Measurements from ENCODE around the gene DUSP1.

DUSP1 gene

GRCh38 chr5:172762214-172763119 lies 8.5 kb downstream of the DUSP1 start:
- no peak for TF ChIP-seq CTCF (IDR thresholded peaks at IDR 0.05; ENCODE audit: extremely low read depth, missing control alignments)
- DNase-seq (ENCODE audit: low spot score) = no peak

- TF ChIP-seq CTCF (IDR thresholded peaks at IDR 0.05; ENCODE audit: extremely low read depth, missing control alignments) = no peak
- DNase-seq (ENCODE audit: low spot score) = no peak
Observed at GRCh38 chr5:172760959-172761358, 10.0 kb downstream of the DUSP1 start.

- no peak for TF ChIP-seq CTCF (IDR thresholded peaks at IDR 0.05; ENCODE audit: extremely low read depth, missing control alignments)
- no peak for DNase-seq (ENCODE audit: low spot score)
Observed at GRCh38 chr5:172760136-172760535, 10.9 kb downstream of the DUSP1 start.

GRCh38 chr5:172758834-172759149 lies 12.2 kb downstream of the DUSP1 start:
- DNase-seq (ENCODE audit: low spot score) = no peak
- TF ChIP-seq CTCF (IDR thresholded peaks at IDR 0.05; ENCODE audit: extremely low read depth, missing control alignments) = no peak

- no peak for TF ChIP-seq CTCF (IDR thresholded peaks at IDR 0.05; ENCODE audit: extremely low read depth, missing control alignments)
- no peak for DNase-seq (ENCODE audit: low spot score)
Observed at GRCh38 chr5:172758077-172758833, 12.7 kb downstream of the DUSP1 start.

GRCh38 chr5:172757394-172758010 lies 13.5 kb downstream of the DUSP1 start:
- DNase-seq (ENCODE audit: low spot score) = no peak
- no peak for TF ChIP-seq CTCF (IDR thresholded peaks at IDR 0.05; ENCODE audit: extremely low read depth, missing control alignments)
